Fibroblast of skin of back (primary cell): Measurements from ENCODE around the gene C6.
"Not testable (repeated sequence)": the region's sequence is repeated elsewhere in the genome, so short reads cannot be mapped to it uniquely, and the experiment has no call there.

Experiments
- DNase-seq: peaks from one replicate; pipeline ENCODE4 v3.0.0-alpha.2; 2013

The C6 gene

GRCh38 chr5:41199660-41200059 lies 13.7 kb downstream of the C6 start:
- no peak for DNase-seq

GRCh38 chr5:41196197-41196596 lies 17.1 kb downstream of the C6 start:
- DNase-seq, result peak; percentile 2

- no peak for DNase-seq
Observed at GRCh38 chr5:41195228-41195627, 18.1 kb downstream of the C6 start.

GRCh38 chr5:41194339-41194738 lies 19.0 kb downstream of the C6 start:
- no peak for DNase-seq

- peak; percentile 76 for DNase-seq
Observed at GRCh38 chr5:41193456-41194205, 19.7 kb downstream of the C6 start.

- no peak for DNase-seq
Observed at GRCh38 chr5:41191249-41191648, 22.1 kb downstream of the C6 start.

- no peak for DNase-seq
Observed at GRCh38 chr5:41186143-41186542, 27.2 kb downstream of the C6 start.

GRCh38 chr5:41183331-41183730 lies 30.0 kb downstream of the C6 start:
- not testable (repeated sequence) for DNase-seq

- DNase-seq, result no peak
Observed at GRCh38 chr5:41182666-41183065, 30.7 kb downstream of the C6 start.

- DNase-seq, result no peak
Observed at GRCh38 chr5:41181691-41182564, 31.4 kb downstream of the C6 start.

- no peak for DNase-seq
Observed at GRCh38 chr5:41176952-41177351, 36.4 kb downstream of the C6 start.

- DNase-seq, result no peak
Observed at GRCh38 chr5:41172012-41172411, 41.3 kb downstream of the C6 start.

GRCh38 chr5:41161271-41161670 lies 52.1 kb downstream of the C6 start:
- DNase-seq, result peak; percentile 69

- peak; percentile 42 for DNase-seq
Observed at GRCh38 chr5:41157272-41157894, 55.9 kb downstream of the C6 start.

- peak; percentile 73 for DNase-seq
Observed at GRCh38 chr5:41156739-41157138, 56.6 kb downstream of the C6 start.

- DNase-seq, result no peak
Observed at GRCh38 chr5:41154491-41154890, 58.8 kb downstream of the C6 start.

GRCh38 chr5:41151564-41151963 lies 61.8 kb downstream of the C6 start:
- no peak for DNase-seq

GRCh38 chr5:41148448-41148847 lies 64.9 kb downstream of the C6 start:
- no peak for DNase-seq

- no peak for DNase-seq
Observed at GRCh38 chr5:41145306-41145705, 68.0 kb downstream of the C6 start.

GRCh38 chr5:41143131-41143901 lies 70.0 kb downstream of the C6 start:
- DNase-seq, result no peak

- DNase-seq, result no peak
Observed at GRCh38 chr5:41127967-41128690, 85.2 kb downstream of the C6 start.

- no peak for DNase-seq
Observed at GRCh38 chr5:41122459-41122858, 90.9 kb downstream of the C6 start.
